HG02973 (cell line): ENCODE results near the gene PLN.

ENCODE experiments used
- ATAC-seq: cut with Tn5 transposase; IDR thresholded peaks from one replicate; pipeline ENCODE4 v1.9.1; 2021; ENCODE audit warnings: moderate library complexity; ENCODE audit not compliant: unreplicated experiment

The PLN gene

GRCh38 chr6:118548136-118548535 lies at the start of gene PLN:
Gene PLN, plus strand, starts transcription at chr6:118548296. Its CDS starts 10,626 bp downstream, at chr6:118558922.
- no peak for ATAC-seq

- ATAC-seq, result no peak
Observed at GRCh38 chr6:118500130-118501015, 47.7 kb upstream of the PLN start.

GRCh38 chr6:118501099-118501498 lies 47.0 kb upstream of the PLN start:
- ATAC-seq, result no peak

- ATAC-seq, result no peak
Observed at GRCh38 chr6:118501765-118502164, 46.3 kb upstream of the PLN start.

- no peak for ATAC-seq
Observed at GRCh38 chr6:118502169-118502568, 45.9 kb upstream of the PLN start.

GRCh38 chr6:118504611-118505010 lies 43.5 kb upstream of the PLN start:
- ATAC-seq, result no peak

GRCh38 chr6:118505656-118506055 lies 42.4 kb upstream of the PLN start:
- no peak for ATAC-seq

GRCh38 chr6:118506071-118506638 lies 41.9 kb upstream of the PLN start:
- no peak for ATAC-seq

GRCh38 chr6:118507636-118508035 lies 40.5 kb upstream of the PLN start:
- no peak for ATAC-seq

GRCh38 chr6:118509009-118509617 lies 39.0 kb upstream of the PLN start:
- no peak for ATAC-seq

GRCh38 chr6:118511930-118512715 lies 36.0 kb upstream of the PLN start:
- ATAC-seq, result no peak

- no peak for ATAC-seq
Observed at GRCh38 chr6:118514689-118515088, 33.4 kb upstream of the PLN start.

- no peak for ATAC-seq
Observed at GRCh38 chr6:118522422-118522821, 25.7 kb upstream of the PLN start.

- no peak for ATAC-seq
Observed at GRCh38 chr6:118523216-118523615, 24.9 kb upstream of the PLN start.

- no peak for ATAC-seq
Observed at GRCh38 chr6:118524686-118525085, 23.4 kb upstream of the PLN start.

GRCh38 chr6:118525913-118526780 lies 21.9 kb upstream of the PLN start:
- ATAC-seq, result no peak

- no peak for ATAC-seq
Observed at GRCh38 chr6:118528129-118528528, 20.0 kb upstream of the PLN start.

GRCh38 chr6:118529756-118530155 lies 18.3 kb upstream of the PLN start:
- no peak for ATAC-seq

- ATAC-seq, result no peak
Observed at GRCh38 chr6:118530942-118531341, 17.2 kb upstream of the PLN start.

- ATAC-seq, result no peak
Observed at GRCh38 chr6:118535176-118535844, 12.8 kb upstream of the PLN start.
